ENCODE data around the gene ITPR1.

Gene ITPR1

DNA sequence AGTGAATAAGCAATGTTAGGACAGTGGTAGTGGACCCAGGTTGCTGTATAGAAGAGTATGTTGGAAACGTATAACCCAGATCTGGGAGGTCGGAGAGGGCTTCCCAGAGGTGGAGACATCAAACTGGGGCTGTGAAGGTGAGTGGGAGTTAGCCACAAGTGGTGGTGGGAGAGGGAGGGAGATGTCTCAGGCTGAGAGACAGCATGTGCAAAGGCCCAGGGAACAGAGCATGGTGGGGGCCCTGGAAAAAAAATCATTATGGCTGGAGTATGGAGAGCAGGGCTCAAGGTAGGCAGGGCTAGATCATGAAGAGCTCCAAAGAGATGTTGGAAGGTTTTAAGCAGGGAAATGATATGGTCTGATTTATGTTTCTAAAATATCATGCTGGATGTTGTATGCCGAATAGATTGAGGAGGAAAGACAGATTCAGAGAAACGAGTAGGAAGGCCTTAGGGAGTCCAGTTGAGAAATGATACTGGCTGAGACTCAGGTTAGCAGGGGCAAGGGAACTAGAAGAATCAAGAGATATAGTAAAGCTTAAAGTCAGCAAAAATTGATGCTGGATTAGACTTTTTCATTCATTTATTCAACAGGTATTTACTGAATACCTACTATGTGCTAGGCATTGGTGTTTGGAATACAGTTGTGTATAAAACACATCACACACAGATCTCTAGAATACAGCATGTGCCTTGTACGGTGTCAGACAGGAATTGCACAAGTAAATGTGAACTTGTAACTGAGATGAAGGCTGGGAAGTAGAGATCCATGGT, 17.0 kb downstream of the ITPR1 start:
- no peak for DNase-seq (ENCODE audit: low read depth)

DNA sequence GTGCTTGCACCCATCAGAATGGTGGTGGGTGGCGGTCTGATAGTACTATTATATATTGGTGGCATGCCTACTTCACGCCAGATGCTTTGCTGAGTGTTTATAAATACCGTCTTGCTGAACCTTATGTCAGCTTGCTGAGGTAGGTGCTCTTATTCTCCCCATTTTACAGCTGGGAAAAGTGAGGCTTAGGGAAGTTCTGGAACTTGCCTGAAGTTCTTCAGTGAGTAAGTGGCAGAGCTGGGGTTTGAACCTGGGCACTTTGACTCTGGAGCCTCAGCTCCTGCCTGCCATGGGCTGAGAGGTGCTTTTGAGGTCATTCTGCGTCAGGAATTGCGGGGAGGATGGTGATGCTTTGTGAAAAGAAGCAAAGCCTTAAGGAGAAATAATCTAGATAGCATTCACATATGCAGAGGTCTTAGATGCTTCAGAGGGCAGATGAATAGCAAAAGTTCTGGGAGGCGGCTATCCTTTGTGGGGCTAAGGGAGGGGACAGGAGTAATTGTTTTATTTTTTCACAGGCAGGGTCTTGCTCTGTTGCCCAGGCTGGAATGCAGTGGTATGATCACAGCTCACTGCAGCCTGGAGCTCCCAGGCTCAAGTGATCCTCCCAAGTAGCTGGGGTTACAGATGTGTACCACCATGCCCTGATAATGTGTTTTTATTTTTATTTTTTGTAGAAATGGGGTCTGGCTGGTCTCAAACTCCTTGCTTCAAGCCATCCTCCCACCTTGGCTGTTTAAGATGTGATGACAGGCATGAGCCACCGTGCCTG, 18.5 kb downstream of the ITPR1 start:
- DNase-seq (ENCODE audit: low read depth) = no peak

- DNase-seq (ENCODE audit: low read depth) = no peak
Observed at GRCh38 chr3:4512895-4513616, 19.9 kb downstream of the ITPR1 start.

- DNase-seq (ENCODE audit: low read depth) = no peak
Observed at GRCh38 chr3:4514321-4514720, 21.2 kb downstream of the ITPR1 start.

DNA sequence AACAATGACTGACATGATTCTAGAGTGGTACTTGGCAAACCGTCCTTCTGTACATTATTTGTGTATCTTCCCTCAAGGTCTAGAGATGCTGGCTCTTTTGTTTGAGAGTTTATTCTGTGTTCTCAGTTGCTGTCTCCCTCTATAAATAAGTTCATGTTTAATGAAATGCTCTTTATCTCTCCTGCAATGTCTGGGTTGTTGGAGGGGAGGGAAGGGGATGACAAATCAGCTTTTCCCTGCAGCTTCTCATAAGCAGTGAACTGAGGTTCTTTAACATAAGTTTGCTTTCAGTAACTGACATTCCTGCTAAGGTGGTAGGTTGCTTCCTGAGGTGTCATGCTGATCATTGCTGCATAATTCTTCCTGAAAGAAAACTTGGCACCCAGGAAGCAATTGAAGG, 21.8 kb downstream of the ITPR1 start:
- no peak for DNase-seq (ENCODE audit: low read depth)

- DNase-seq (ENCODE audit: low read depth) = no peak
Observed at GRCh38 chr3:4515916-4516579, 22.9 kb downstream of the ITPR1 start.

GRCh38 chr3:4517093-4517492, 23.9 kb downstream of the ITPR1 start:
- no peak for DNase-seq (ENCODE audit: low read depth)

DNA sequence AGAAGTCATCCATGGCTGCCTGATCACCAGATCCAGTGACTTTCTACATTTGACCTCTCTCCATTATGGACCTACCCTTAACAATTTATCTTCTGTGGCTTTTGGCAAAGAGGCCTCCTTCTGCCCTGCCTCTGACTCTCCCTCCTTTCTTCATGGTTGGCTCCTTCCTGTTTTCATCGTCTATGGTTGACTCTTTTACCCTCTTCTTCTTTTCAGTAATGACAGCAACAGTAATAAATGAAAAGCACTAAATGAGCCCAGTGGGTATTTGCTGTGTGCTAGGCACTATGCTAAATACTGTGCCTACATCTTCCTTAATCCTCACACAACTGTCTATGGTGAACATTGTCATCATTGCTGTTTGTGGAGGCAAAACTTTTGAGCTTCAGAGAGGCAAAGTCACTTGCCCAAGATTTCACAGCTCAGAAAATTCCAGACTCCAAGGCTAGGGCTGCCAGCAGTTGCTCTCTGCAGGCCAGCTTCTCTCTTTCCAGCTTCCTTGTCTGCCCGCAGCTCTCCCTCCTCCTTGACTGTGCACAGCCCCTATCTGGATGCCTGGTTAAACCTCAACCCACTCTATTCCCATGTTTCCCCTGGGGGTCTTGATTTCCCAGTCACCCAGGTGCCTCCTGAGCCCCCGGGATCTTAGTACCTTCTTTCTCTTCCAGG, 24.6 kb downstream of the ITPR1 start:
- DNase-seq (ENCODE audit: low read depth) = no peak

GRCh38 chr3:4520033-4520816, 27.1 kb downstream of the ITPR1 start:
- DNase-seq (ENCODE audit: low read depth) = no peak

DNA sequence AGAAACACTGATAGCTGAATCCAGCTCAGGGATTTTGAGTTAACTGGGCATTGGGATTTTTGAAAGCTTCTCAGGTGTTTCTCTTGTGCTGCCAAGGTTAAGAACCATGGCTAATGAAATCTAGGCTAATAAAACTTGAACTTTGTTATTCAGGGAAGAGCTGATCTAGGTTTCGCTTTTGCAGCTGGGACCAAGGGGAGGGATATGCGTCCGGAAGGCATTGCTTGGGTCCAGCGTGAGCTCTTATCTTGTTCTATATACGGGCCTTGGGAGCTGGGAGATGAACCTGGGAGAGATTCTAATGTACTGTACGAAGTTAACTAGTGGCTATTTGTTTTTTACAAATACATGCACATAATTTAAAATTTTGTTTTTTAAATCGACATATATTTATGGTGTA, 29.8 kb downstream of the ITPR1 start:
- DNase-seq (ENCODE audit: low read depth) = no peak

DNA sequence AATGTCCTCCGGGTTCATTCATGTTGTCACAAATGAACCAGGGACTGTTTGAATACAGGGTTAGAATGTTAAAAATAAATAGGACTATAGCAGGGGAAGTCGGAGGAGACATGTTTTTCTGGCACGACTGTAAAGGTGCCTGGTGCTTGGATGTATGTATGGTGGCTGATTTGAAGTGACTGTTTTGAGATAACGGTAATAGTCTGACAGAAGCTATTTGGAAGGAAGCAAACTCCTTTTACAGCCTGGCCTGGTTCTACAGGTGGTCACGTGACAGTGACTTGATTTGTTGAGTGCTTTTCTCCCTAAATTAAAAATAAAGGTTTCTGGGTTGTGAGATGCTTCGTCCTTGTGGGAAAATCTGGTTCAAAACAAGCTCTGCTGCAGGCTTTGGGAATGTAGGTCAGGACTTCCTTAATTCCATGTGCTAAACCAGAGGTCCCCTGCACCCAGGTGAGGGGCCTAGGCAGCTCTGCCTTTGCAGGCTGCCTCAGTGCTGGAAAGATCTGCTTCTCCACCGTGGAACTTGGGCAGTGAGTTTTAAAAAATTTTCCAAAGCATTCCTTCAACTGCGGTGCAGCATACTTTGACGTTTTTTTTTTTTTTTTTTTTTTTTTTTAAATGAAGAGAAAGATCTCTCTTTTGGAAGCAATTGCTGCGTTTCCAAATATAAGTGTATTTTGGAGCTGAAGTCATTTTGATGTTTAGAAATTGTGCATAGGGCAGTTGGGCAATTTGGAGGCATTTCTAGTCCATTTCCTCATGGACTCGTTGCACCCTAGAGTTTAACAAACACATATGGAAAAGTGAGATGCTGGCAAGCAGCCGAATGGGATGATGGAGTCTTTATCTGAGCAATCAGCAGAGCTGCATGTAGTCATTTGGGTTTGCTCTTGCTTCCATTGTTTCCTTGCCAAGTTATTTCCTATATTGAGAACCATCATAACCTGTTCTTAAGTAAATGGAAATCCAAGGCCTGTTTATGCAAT, 30.9 kb downstream of the ITPR1 start:
- no peak for DNase-seq (ENCODE audit: low read depth)

GRCh38 chr3:4525560-4526223, 32.5 kb downstream of the ITPR1 start:
- DNase-seq (ENCODE audit: low read depth) = no peak

DNA sequence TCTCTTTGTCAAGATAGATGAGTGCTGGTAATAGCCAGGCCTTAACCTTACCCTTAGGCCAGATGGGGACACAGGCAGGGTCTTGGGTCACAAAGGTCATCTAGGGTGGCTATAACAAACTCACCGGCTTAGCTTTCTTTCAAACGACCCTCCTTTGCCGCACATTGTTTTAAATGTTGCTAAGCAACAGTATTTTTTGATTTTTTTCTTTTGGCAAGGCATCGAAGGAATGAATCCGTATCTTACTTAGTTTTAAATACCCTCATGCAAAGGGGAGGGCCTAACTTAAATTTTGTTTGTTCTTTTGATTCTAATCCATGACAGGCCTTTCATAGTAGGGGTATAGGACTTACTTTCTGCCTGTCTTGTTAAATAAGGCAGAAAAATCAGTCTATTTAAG, 35.2 kb downstream of the ITPR1 start:
- DNase-seq (ENCODE audit: low read depth) = no peak

DNA sequence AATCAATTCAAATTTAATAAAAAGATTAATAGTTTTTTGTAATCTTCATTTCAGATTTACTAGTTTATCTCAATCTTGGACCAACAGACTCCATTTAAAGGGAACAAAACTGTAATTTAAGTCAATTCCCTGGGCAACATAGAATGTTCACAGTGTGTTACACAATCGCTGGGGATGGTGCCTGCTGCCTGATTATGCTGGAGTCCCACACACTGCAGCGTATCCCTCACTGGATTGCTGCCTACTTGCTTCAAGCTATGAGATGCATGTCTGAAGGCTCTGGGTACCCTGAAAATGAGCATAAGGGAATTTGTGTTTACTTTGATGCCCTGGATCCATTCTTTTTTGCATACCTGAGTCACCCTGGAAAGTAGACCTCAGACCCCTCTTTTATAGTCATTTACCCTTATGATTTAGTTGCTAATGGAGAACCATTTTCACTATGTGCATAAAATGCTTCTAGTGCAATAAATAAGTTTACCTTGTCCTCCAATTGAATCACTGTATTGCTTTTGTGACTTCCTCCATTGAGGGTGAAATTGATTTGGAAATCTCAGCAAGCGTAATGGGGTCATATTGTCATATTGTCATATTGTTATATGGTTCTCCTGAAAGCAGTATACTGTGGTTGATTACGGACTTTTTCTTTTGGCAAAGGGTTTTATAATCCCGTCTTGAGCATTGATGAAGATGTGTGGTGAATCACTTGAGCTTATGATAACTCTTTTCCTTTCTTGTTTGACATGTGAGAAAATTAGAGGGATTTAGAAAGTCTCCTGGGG, 35.9 kb downstream of the ITPR1 start:
- no peak for DNase-seq (ENCODE audit: low read depth)

GRCh38 chr3:4529876-4530588, 36.9 kb downstream of the ITPR1 start:
- no peak for DNase-seq (ENCODE audit: low read depth)

DNA sequence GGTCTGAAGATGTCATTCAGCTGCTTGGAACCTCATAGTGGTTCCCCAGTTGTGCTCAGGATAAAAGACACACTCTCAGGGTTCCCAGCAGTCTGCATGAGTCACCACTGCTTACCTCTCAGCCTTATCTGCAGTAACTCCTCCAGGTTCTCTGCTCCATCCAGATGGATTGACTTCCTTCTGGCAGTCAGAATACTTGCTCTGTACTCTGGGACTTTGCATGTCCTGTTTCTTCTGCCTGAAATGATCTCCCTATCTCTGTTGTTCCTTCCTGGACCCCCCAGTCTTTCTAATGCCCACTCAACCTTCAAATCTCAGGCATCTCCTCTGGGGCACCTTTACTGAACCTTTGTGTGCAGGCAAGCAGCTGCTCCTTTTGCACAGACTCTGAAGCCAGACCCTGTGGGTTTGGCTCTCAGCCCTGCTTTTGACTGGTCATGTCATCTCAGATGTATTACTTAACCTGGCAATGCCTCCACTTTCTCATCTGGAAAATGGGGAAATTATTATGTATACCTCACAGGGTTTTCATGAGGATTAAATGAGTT, 38.4 kb downstream of the ITPR1 start:
- DNase-seq (ENCODE audit: low read depth) = no peak

GRCh38 chr3:4532535-4533112, 39.5 kb downstream of the ITPR1 start:
- no peak for DNase-seq (ENCODE audit: low read depth)

All from HS-27A (cell line).